Fibroblast of skin of left quadriceps (primary cell): ENCODE measurements around the gene BLMH.
"Not testable (repeated sequence)": the region's sequence is repeated elsewhere in the genome, so short reads cannot be mapped to it uniquely, and the experiment has no call there.

Experiments used
- DNase-seq, 2 experiments: peaks; one replicate each; pipeline ENCODE4 v3.0.0-alpha.2; 2013; ENCODE audit warnings: low read depth in 2 of 2

The BLMH gene

DNA sequence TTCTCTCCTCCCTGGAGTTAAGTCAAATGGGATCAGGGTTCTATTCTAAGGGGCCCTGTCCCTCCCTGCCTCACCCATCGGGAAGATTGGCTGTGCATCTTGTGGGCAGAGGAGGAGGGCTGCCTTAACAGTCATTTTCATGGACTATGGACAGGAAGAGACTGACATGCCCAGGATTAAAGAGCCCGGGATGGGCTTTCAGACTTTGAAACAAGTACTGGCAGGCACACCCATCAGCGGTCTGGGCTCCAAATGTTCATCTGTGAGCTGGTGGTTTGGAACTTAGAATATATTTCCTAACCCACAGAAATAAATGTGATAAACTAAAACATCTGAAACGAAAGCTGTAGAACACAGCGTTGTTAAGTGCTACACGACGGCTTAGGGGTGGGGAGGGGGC lies 62.7 kb downstream of the BLMH start:
- DNase-seq = peak; percentile 7 to 9

DNA sequence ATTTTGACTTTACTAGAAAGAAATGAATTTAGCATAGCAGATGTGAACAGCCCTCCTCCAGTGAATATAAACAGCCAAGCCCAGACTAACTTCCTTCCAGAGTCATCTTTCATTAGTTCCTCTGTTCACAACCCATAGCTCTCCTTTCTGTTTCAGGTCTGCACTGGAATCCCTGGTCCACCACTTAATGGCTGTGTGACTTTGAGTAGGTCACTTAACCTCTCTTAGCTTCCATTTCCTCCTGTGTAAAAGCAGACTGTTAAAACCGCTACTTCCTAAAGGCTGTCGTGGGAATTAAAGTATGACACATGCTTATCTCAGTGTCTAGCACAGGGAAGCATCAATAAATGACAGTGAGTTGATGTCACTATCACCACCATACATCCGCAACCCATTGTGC lies 63.7 kb downstream of the BLMH start:
- no peak for DNase-seq

DNA sequence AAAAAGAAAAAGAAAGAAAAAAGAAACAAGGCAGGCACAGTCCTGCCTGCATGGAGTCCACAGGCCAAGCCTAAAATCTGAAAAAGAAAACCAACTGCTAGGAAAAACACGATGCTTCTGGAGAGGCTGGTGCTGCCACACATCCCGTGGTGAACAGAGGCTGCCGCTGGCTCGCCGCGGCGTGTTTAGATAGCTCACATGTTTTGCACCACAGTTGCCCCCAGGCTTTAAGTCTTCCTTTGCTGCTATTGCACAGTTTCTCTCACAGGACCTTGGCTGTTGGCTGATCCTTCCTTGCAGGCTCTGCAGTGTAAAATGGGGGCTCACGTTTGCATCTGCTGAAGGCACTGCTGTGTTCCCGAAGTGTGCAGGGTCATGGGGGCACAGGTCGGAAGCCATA lies 64.9 kb downstream of the BLMH start:
- no peak for DNase-seq

DNA sequence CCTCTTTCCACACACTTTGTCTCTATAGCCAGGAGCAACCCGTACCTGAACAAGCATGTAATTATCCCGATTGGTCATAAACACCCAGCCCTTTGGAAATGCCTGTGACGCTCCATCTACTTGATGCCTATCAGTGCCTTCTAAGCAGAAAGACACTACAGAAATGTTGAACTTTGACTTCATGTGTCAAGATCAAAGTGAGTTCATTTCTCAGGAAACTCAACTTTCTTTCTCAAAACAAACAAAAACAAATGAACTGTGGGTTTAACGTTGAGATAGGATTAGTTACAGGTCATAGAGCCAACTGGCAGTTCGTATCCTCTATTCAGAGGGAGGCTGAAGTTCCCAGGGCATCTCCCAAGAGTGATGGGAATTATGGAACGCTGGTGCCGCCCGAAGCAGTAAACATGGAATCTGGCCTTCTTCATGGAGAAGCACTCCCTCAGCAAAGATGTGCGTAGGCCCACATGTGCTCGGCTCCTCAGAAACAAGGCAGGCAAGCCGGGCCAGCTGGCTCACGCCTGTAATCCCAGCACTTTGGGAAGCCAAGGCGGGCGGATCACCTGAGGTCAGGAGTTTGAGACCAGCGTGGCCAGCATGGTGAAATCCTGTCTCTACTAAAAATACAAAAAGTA lies 65.7 kb downstream of the BLMH start:
- no peak for DNase-seq

DNA sequence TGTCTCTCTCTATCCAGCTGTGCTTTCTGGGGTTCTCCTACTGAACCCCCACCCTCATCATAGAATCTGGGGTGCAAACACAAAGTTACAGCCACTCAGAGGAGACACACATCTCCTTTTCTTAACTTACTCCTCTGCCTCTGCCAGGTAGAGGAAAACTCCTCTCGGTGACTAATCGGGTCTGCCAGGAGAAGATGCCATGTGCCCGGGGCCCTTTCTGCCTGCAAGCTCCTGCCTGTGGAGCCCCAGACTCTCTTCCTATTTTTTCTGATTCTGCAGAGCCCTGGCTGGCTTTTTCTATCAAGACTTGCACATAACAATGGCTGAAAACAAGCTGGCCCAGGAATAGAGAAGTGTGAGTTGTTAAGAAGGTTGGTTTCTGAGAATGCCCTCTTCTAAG lies 66.6 kb downstream of the BLMH start:
- DNase-seq = no peak

DNA sequence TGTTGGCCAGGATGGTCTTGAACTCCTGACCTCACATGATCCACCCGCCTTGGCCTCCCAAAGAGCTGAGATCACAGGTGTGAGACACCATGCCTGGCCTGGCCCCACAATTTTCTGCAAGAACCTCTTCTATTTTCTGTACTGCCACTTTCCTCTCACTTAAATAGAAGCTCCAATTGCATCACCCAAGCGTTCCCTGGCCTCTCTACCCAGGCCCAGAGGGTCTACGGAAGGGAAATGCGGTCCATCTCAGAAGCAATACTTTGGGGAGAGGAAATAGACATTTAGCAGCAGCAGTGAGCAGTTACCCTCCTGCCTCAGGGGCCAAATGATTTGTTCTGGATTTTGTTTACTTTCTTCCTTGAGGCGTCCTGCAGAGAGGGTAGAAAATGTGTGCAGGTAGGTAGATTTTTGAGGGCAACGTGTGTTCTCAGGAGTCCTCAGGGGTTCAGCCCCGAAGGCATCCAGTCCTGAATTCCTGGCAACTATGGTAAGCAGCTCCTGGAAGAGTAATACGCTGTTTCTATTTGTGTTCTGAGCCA lies 67.3 kb downstream of the BLMH start:
- no peak for DNase-seq

DNA sequence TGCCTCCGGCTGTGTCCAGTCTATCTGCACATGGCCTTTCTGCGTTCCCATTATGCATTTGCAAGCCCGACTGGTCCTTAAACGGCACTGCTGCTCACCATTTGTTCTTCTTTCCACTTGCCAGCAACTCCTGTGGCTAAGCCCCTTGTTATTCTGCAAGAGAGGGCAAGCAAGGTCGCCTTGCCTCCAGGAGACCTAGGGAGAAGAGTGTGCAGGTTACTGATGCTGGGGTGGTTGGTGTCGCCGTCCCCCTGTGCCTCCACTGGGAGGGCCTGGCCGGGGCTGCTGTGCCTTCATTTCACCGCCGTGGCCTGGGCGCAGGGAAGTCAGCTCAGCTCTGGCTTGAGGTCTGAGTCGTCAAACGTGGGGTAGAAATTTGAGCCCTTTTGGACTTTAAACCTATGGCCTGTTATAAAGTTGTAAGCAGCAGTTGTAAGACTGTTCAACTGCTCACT lies 69.0 kb downstream of the BLMH start:
- no peak for DNase-seq

DNA sequence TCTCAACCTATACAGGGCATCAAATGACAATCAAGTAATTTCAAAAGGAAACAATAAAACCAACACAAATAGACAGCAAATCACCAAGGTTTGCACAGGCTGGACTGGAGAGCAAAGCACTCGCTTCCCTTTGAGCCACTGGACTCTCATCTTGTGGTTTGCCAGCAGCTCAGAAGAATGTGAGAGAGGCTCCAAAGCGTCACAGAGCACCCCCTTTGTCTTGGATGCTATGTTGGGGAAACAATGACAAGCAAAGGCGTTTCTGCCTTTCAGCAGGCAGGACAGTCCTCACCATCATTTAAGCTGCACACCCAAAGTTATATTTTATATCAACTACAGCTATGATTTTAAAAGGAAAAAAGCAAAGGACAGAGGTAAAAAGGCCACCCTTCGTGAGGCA lies 69.5 kb downstream of the BLMH start:
- DNase-seq = no peak

DNA sequence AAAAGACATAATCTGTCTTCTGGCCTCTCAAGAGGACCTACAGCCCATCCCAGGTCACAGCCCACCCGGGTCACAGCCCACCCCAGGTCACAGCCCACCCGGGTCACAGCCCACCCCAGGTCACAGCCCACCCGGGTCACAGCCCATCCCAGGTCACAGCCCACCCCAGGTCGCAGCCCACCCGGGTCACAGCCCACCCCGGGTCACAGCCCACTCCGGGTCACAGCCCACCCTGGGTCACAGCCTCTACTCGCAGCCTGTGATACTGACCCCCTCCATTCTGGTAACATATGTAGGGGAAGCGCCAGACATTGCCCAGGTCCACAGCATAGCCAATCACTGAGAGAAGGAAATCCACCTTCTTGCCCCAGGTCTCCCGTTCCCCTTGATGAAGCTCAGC lies 70.4 kb downstream of the BLMH start:
- no peak for DNase-seq

DNA sequence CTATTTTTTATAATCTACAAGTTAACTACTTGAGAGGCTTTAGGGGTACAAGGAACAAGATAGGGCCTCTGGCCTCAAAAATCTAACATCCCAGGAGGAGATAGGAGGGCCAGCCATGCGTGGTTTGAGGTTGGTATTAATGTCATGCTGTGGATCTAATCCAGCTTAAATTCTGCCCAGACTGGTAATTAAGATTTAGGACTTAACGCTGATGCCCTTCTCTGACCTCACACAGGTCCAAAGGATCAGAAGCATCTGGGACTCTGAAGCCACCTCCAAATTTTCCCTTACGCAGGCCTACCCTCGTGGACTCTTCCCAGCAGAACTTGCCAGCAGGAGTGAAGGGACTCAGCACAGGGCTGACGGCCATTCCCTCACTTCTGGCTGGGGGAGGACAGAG lies 71.3 kb downstream of the BLMH start:
- no peak for DNase-seq

DNA sequence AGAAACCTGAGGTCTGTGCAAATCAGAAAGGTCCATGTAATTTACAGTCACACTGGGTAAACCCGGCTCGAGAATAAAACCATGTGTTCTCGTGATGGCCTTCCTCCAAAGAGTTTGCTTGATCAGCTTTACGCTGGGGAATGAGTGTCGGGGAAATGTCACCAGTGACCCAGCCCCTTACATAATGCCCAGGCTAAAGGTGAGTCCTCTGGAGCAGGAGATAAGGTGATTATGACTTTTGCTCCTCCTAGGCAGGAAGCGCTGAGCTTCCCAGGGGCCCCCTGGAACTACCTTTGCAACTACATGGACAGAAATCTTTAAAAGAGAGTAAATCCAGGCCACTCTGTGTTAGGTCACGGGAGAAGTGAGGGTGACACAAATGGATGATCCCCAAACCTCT lies 71.9 kb downstream of the BLMH start:
- DNase-seq = no peak

DNA sequence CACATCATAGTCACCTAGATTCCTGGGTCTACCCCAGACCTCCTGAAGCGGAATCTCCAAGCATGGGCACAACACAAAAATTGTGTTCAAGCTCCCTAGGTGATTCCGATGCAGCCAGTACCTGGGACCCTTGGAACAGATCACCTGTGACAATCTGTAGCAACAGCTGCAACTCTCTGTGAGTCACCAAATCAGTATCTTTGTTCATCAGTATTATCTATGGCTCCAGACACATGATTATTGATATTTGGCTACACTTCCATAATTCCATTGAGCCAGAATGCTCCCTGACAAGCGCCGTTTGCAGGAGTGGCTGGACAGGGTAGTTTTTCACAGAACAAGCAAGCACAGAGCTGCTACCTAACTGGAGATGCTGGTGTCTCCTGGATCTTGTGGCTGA lies 72.4 kb downstream of the BLMH start:
- DNase-seq = no peak

DNA sequence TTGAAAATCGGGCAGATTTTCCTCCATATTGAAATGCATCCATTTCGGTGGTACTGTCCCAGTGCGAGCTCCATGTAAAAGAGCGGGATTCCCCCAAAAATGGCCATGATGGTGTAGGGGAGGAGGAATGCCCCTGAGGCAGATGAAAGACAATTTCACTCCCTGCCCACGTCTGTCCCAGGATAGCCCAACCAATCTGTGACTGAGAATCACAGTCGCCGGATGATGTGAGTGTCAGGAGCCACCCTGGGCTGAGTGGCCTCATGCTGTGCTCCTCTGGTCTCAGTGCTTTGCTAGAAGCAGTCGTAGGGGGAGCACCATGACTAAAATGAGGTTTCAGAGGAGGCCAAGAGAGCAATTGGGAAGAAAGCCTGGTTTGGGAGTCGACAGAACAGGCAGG lies 72.9 kb downstream of the BLMH start:
- DNase-seq = no peak

DNA sequence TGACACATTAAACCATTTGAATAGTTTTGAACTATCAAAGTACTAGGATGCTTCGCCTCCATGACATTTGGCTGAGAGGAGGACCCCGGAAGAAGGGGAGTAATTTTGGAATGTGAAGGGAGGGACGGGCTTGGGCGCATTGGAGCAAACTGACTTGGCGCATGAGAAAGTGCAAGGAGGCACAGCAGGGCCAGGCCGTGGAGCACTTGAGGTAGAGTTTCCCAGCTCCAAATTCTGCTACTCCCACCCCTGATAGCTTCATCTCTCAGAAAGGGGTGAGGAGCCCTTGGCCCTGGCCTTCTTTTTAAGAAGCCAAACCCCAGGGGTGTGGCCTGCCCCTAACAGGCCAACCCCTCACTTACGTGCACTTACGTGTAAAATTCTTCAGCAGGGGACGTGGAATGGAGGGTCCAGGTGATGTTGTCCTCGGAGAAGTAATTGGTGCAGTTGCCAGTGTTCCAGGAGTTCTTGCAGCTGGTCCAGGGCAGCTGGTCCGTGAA lies 73.9 kb downstream of the BLMH start:
- DNase-seq = no peak

DNA sequence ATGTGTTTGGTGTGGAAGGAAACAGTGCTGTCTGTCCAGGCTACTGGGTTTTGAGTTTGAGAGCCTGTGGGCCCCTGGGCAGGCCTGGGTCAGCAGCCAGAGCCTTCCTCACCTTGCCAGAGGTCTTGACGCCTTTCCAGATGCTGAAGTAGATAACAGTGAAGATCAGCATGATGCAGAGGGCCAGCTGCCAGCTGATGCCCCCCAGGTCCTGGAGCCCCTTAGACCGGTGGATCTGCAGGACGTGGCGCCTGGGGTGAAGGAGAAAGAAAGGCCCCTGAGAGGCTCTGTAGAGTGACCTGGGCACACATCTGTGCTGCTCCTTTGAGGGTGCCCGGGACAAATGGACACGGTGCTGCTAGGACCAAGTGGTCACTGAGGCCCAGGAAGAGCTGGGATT lies 74.7 kb downstream of the BLMH start:
- DNase-seq = no peak

DNA sequence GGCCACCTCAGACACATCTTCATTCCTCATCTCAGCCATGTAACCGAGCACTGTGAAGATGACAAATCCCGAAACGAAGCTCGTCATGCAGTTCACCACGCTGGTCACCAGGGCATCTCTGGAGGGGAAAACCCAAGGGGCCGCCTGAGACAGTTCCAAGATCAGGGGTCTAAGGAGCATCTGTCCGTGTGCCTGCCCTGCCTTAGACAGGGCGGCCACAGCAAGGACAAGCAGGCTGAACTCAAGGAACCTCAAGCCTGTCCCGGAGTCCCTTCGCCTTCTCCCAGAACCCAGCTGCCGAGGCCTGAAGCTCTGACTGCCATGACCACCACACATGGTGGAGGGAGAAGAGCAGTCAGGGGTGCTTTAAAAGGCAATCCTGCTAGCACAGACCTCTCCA lies 79.0 kb downstream of the BLMH start:
- DNase-seq = no peak

DNA sequence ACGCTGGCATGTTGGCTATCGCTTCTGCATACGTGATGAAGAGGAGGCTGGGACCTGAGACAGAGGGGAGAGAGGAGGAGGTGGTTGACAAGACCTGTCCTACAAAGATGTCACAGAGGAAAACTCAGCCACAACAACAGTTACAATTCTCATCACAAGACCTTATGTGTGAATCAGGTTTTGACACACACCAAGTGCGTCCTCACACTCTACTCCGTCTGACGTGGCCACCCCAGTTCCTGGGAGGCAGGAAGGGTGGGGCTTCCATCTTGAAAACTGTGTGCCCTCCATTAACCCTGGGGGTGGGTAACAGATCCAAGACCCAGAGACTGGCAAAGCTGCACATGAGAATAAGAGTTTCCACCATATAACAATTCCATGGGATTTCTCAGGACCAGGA lies 80.4 kb downstream of the BLMH start:
- DNase-seq = no peak

DNA sequence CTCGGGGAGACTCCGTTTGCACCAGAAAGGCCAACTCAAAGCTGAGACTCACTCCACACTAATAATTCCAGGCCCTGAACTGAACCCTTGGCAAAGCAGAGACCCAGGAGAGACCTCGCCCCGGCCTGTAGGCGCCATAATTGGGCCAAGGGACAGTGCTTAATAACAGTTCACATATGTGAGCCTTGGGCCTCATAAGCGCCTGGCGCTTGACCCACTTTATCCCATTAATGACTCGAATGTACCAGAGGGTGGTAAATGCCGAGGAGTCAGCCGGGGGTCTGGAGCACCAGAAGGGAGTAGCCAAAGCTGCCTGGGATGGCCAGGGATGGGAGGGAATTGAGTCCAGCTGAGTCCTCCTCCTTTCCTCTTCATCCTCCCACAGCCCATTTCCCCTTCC lies 80.8 kb downstream of the BLMH start:
- no peak for DNase-seq

DNA sequence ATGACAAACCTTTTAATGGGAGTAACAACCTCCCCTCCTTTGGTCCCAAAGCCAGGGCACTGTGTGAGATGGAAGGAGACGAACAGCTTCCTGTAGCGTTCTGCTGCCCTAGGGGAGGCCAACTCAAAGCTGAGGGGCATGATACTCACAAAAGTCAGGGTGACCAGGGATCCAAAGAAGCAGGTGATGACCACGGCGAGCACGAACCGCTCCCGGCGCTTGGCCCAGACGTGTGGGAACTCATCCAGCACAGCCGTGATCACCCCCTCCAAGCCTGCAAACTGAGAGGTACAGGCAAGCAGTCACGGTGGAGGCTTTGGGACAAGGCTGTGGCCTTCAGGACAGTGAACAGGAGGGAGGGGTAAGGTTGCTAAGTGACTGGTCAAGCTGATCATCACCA lies 81.4 kb downstream of the BLMH start:
- DNase-seq = no peak

DNA sequence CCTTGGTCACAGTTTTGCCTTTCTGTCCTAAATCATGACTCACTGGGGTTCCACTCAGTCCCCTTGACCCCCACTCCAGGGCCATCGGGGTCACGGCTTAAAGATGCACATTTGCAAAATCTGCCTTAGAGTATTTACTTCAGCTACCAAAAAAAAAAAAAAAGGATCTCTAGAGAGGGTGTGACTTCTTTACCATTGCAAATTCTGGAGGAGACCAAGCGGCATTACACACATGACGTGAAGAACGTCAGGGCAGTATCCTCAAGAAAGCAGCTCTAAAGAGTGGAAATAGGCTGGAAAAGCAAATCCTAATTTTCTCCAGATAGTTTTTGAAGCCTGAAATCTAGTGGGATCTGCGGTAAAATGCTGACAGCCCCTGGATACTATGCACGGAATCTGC lies 81.8 kb downstream of the BLMH start:
- no peak for DNase-seq

DNA sequence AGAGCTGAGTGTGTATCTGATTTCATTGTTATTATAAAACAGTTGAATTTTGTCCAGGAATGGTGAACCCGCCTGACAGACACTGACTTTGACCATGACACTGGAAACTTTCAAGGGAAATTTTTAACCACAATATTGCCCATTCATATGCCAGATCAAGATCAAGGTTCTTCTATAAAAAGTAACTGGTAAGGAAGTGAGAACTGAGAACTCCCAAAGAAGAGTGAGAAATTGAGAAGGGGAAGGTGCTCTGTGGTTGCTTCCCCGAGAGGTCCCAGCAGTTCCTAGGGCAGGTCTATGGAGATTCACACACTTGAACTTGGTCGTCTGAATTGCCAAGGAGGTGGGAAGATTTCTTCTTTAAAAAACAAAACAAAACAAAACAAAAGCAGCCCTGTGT lies 83.5 kb downstream of the BLMH start:
- no peak for DNase-seq

DNA sequence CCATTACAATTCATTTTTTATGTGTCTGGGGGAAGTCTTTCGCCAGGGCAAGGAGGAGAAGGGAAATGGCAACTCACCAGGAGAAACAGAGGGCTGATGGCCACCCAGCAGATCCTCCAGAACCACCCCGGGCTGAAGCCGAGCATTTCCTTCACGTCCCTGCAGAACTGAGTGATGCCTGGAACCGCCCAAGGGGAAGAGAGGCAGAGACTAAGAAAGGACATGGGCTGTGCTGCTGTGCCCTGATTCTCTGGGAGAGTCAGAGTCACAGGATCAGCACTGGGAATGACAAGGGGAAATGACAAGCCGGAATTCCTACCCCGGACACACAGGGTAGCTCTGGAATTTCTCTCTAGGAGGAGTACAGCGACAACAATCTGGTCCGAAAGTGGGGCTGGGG lies 84.1 kb downstream of the BLMH start:
- DNase-seq = no peak

DNA sequence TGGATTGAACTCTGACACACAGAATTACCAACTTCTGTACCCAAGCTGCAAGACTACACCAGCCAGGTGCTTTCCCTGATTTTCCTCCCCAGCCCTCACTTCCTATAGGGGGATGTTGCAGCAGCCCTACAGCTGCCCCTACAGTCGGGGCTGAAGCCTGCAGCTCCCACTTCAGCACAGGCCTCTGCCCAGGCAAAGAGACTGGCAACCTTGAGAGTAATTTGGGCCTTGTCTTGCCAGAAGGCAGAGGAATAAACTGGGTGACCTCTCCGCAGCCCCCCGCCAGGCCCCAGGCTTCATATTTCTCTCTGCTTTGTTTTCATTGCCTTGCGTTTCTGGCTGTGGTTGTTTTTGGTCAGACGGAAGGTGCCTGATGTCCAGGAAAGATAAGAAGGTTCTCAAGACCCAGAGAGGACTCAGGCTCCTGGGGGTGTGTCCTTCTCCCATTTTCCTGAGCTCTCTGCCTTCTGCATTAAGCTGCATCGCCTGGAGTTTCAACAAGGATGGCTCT lies 88.2 kb downstream of the BLMH start:
- DNase-seq = no peak

DNA sequence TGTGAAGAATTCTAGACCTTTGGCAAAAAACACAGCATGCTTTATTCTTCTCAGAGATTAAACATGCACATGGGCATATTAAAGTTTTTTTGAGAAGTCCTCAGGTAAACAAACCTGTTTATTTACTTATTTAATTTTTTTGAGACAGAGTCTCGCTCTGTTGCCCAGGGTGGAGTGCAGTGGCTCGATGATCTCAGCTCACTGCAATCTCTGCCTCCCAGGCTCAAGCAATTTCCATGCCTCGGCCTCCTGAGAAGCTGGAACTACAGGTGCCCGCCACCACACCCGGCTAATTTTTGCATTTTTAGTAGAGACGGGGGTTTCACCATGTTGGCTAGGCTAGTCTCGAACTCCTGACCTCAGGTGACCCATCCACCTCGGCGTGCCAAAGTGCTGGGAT lies 91.1 kb downstream of the BLMH start:
- DNase-seq = not testable (repeated sequence)
